B cell (primary cell): ENCODE measurements around the gene SAMD4A. TPM values are rescaled to one million over a fixed set of nuclear protein-coding genes. Genes with fewer than 3 reads are reported as not detected.

ENCODE experiments used
- ATAC-seq: fragments of 200-7000 bp; cut with Tn5 transposase; one replicate; pipeline ENCODE4 v1.10.0; 2021; ENCODE audit warnings: low read depth, mild to moderate bottlenecking, moderate number of reproducible peaks, moderate library complexity
- CTCF ChIA-PET: fragments of 350-600 bp; sonication (Branson Sonifier 250); formaldehyde crosslinking; loops from one replicate; lab custom pipeline; 2021; ENCODE audit warnings: antibody characterized with exemption, inconsistent platforms; lab: Charles Lee
- POLR2A ChIA-PET: fragments of 350-600 bp; sonication (Branson Sonifier 250); formaldehyde crosslinking; loops from one replicate; lab custom pipeline; 2021; ENCODE audit warnings: antibody characterized with exemption; lab: Charles Lee
- DNase-seq: peaks from one replicate; pipeline ENCODE4 v3.0.0; 2013
- H2AFZ ChIP-seq: 2 replicates; pipeline ENCODE4 v1.6.1; 2012; ENCODE audit warnings: mild to moderate bottlenecking, low read depth, low read length; ENCODE audit not compliant: insufficient read depth, poor library complexity, severe bottlenecking
- H3K27ac ChIP-seq, 2 donors: 1 replicate in 1 of 2; 2 replicates in 1 of 2; pipeline ENCODE4 v1.5.1; 2012 to 2013; ENCODE audit warnings: low read length in 2 of 2, mild to moderate bottlenecking in 2 of 2, moderate library complexity in 1 of 2
- H3K27me3 ChIP-seq, 4 experiments: fragments of 200-600 bp in 1 of 4; sonication (generic) in 1 of 4; replicated peaks in 1 of 4; 1 replicate in 2 of 4; 2 replicates in 2 of 4; pipeline versions ENCODE4 v1.6.1 to v1.7.0; 2013 to 2016; ENCODE audit warnings: low read length in 3 of 4, mild to moderate bottlenecking in 2 of 4, mixed read lengths in 1 of 4, moderate library complexity in 1 of 4; ENCODE audit not compliant: insufficient read depth in 4 of 4, control insufficient read depth in 3 of 4; ENCODE audit errors: control extremely low read depth in 1 of 4
- H3K36me3 ChIP-seq, 2 experiments: replicated peaks in 1 of 2; 1 replicate in 1 of 2; 2 replicates in 1 of 2; pipeline versions ENCODE4 v1.6.1 to v1.7.1; 2013; ENCODE audit warnings: low read length in 1 of 2; ENCODE audit not compliant: insufficient read depth in 2 of 2, control insufficient read depth in 1 of 2; ENCODE audit errors: control extremely low read depth in 1 of 2, extremely low read depth in 1 of 2
- H3K4me1 ChIP-seq, 2 donors: fragments of 200-600 bp in 1 of 2; sonication (generic) in 1 of 2; 1 replicate in 1 of 2; 2 replicates in 1 of 2; pipeline versions ENCODE4 v1.5.1 to v1.6.1; 2013 to 2017; ENCODE audit warnings: low read length in 2 of 2; ENCODE audit not compliant: control insufficient read depth in 2 of 2, insufficient read depth in 2 of 2
- H3K4me2 ChIP-seq: replicated peaks from 2 replicates; pipeline ENCODE3; 2012; ENCODE audit warnings: mild to moderate bottlenecking, low read depth, low read length; ENCODE audit not compliant: poor library complexity, severe bottlenecking
- H3K4me3 ChIP-seq, 5 experiments: fragments of 200-600 bp in 1 of 5; sonication (generic) in 1 of 5; 1 replicate in 3 of 5; 2 replicates in 2 of 5; pipeline versions ENCODE4 v1.5.1 to v1.7.0; 2011 to 2016; ENCODE audit warnings: low read length in 4 of 5, mild to moderate bottlenecking in 4 of 5, low read depth in 2 of 5, control low read depth in 1 of 5, moderate library complexity in 1 of 5; ENCODE audit not compliant: insufficient read depth in 1 of 5; ENCODE audit errors: control extremely low read depth in 1 of 5, extremely low read depth in 1 of 5
- H3K79me2 ChIP-seq: fragments of 200-600 bp; sonication (generic); one replicate; pipeline ENCODE4 v1.6.0; 2016; ENCODE audit warnings: low read length; ENCODE audit not compliant: control insufficient read depth, insufficient read depth
- H3K9ac ChIP-seq: fragments of 200-600 bp; sonication (generic); 2 replicates; pipeline ENCODE4 v1.6.1; 2017; ENCODE audit warnings: mild to moderate bottlenecking, low read length, moderate library complexity
- H3K9me3 ChIP-seq, 3 donors: one replicate each; pipeline versions ENCODE4 v1.6.1 to v1.7.1; 2013; ENCODE audit warnings: low read length in 2 of 3; ENCODE audit not compliant: control insufficient read depth in 2 of 3, insufficient read depth in 1 of 3; ENCODE audit errors: control extremely low read depth in 1 of 3
- H4K20me1 ChIP-seq: 2 replicates; pipeline ENCODE4 v1.6.0; 2012; ENCODE audit warnings: mild to moderate bottlenecking, low read length; ENCODE audit not compliant: insufficient read depth, control insufficient read depth, poor library complexity, severe bottlenecking
- H3K27ac Mint-ChIP-seq: one replicate; pipeline ENCODE4 v1.8.0; 2021; ENCODE audit warnings: mixed read lengths
- H3K27me3 Mint-ChIP-seq: one replicate; pipeline ENCODE4 v1.8.0; 2021; ENCODE audit warnings: mixed read lengths
- H3K4me1 Mint-ChIP-seq: one replicate; pipeline ENCODE4 v1.8.0; 2021; ENCODE audit warnings: mixed read lengths
- H3K4me3 Mint-ChIP-seq: one replicate; pipeline ENCODE4 v1.8.0; 2021; ENCODE audit warnings: mixed read lengths
- H3K9me3 Mint-ChIP-seq: one replicate; pipeline ENCODE4 v1.8.0; 2022; ENCODE audit warnings: mixed read lengths; ENCODE audit not compliant: insufficient read depth
- EZH2 ChIP-seq: IDR thresholded peaks from 2 replicates; pipeline ENCODE4 v1.6.1; 2012; ENCODE audit warnings: borderline replicate concordance, low read depth, mild to moderate bottlenecking, moderate library complexity, low read length; ENCODE audit not compliant: insufficient read depth, poor library complexity, severe bottlenecking
- WGBS: methylation state at CpG from one replicate; pipeline ENCODE4 v1.1.5; 2013; ENCODE audit warnings: missing lambda C conversion rate; ENCODE audit not compliant: insufficient coverage; 5-methylcytosine and 5-hydroxymethylcytosine counted together
- intact Hi-C: fragments of 100-400 bp; cut with micrococcal nuclease; formaldehyde crosslinking; loops from one replicate; pipeline ENCODE4 v1.10.0; 2022
- polyA plus RNA-seq: library from polyadenylated mRNA; depleted of rRNA; stranded (reverse); fragments of >200 nt; gene quantifications from 2 replicates; pipeline ENCODE4 v1.2.3, GENCODE V29; 2012
- total RNA-seq, 2 donors: library from RNA; stranded (reverse); fragments of 120-200 nt in 1 of 2; gene quantifications; 1 replicate in 1 of 2; 2 replicates in 1 of 2; pipeline versions ENCODE4 v1.2.3 to v1.2.4, GENCODE V29; 2013 to 2022
- TF ChIP-seq, protein P1 (sequence below): fragments of 200-600 bp; IDR thresholded peaks from one replicate; pipeline ENCODE4 v1.8.0; 2022; ENCODE audit warnings: antibody characterized with exemption, mild to moderate bottlenecking

The SAMD4A gene
- total and polyA plus RNA-seq, 2 donors (not counting 1 experiment from before 2014, with no cell fraction given): 5.7 to 13.7 TPM

DNA sequence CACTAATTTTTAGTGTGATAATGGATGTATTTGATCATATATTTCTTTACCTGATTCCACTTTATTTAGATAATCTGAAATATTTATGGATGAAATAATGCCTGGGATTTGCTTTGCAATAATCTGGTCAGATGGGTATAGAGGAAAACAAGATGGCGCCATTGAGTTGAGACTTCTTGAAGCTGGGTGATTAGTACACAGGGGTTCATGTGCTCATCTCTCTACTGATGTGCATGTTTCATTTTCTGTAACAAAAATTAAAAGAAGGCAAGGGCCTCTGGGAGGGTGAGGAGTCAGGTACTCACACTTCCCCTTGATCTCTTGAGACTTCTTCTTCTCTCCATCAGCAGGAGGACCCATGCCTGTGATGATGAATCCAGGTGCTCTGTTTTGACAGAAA, 273.9 kb downstream of the SAMD4A start:
- ATAC-seq: no peak
- intact Hi-C loops: no loop called here
- DNase-seq: no peak
- Mint-ChIP-seq H3K4me1 (no peaks in the 10 kb centered on the region), H3K9me3 (no peaks in the 10 kb centered on the region), H3K27ac (no peak overlapping the region), H3K4me3 (no peak overlapping the region), H3K27me3 (no peaks in the 10 kb centered on the region)
- Histone ChIP-seq H3K4me1 (no peaks in the 10 kb centered on the region), H3K27ac (no peak overlapping the region), H3K4me2 (no peak overlapping the region), H2AFZ (no peak overlapping the region), H4K20me1 (no peaks in the 10 kb centered on the region), H3K36me3 (peaks cover 0 to 10% of the 10 kb centered on the region in 2 experiments), H3K9ac (no peak overlapping the region), H3K27me3 (no peaks in the 10 kb centered on the region), H3K9me3 (no peaks in the 10 kb centered on the region), H3K79me2 (no peaks in the 10 kb centered on the region), H3K4me3 (no peak overlapping the region)
- TF ChIP-seq, protein P1, sequence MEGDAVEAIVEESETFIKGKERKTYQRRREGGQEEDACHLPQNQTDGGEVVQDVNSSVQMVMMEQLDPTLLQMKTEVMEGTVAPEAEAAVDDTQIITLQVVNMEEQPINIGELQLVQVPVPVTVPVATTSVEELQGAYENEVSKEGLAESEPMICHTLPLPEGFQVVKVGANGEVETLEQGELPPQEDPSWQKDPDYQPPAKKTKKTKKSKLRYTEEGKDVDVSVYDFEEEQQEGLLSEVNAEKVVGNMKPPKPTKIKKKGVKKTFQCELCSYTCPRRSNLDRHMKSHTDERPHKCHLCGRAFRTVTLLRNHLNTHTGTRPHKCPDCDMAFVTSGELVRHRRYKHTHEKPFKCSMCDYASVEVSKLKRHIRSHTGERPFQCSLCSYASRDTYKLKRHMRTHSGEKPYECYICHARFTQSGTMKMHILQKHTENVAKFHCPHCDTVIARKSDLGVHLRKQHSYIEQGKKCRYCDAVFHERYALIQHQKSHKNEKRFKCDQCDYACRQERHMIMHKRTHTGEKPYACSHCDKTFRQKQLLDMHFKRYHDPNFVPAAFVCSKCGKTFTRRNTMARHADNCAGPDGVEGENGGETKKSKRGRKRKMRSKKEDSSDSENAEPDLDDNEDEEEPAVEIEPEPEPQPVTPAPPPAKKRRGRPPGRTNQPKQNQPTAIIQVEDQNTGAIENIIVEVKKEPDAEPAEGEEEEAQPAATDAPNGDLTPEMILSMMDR: no peak
- no peak for TF ChIP-seq EZH2
- ChIA-PET CTCF (no interaction called here), POLR2A (no interaction called here)
- WGBS: 100% methylated on average over 1 of the region's 1 CpG

Other genes starting within 250 kb of the SAMD4A start
- gene CDKN3, start 170.1 kb upstream of the SAMD4A start, total RNA-seq: 0.42 and 0.87 TPM in 2 replicates
- 1.0 and 1.3 TPM in 2 replicates for gene CDKN3, start 170.1 kb upstream of the SAMD4A start, polyA plus RNA-seq
- 42.8 and 52.0 TPM in 2 replicates for gene CNIH1, start 125.8 kb upstream of the SAMD4A start, total RNA-seq
- 37.9 and 66.4 TPM in 2 replicates for gene CNIH1, start 125.8 kb upstream of the SAMD4A start, polyA plus RNA-seq
- gene GMFB, start 78.1 kb upstream of the SAMD4A start, total RNA-seq: 42.6 and 49.8 TPM in 2 replicates
- gene GMFB, start 78.1 kb upstream of the SAMD4A start, polyA plus RNA-seq: 13.6 and 27.4 TPM in 2 replicates
- gene CGRRF1, start 57.2 kb upstream of the SAMD4A start, total RNA-seq: 15.8 and 17.9 TPM in 2 replicates
- 10.0 and 18.6 TPM in 2 replicates for gene CGRRF1, start 57.2 kb upstream of the SAMD4A start, polyA plus RNA-seq